NCI-H1048 (cell line): ENCODE results near the gene NTF3.

Experiments used
- DNase-seq: peaks from one replicate; lab custom pipeline; 2025; lab: John Stamatoyannopoulos, UW

NTF3 gene

GRCh38 chr12:5511256-5511643, 79.3 kb downstream of the NTF3 start:
- no peak for DNase-seq

- no peak for DNase-seq
Observed at GRCh38 chr12:5511644-5512600, 80.0 kb downstream of the NTF3 start.

- no peak for DNase-seq
Observed at GRCh38 chr12:5512601-5512970, 80.7 kb downstream of the NTF3 start.

- no peak for DNase-seq
Observed at GRCh38 chr12:5513406-5513805, 81.5 kb downstream of the NTF3 start.

- DNase-seq = no peak
Observed at GRCh38 chr12:5514016-5514415, 82.1 kb downstream of the NTF3 start.

- no peak for DNase-seq
Observed at GRCh38 chr12:5514545-5514944, 82.6 kb downstream of the NTF3 start.

GRCh38 chr12:5515458-5515857, 83.5 kb downstream of the NTF3 start:
- DNase-seq = no peak

GRCh38 chr12:5516371-5517241, 84.7 kb downstream of the NTF3 start:
- DNase-seq = no peak

- no peak for DNase-seq
Observed at GRCh38 chr12:5518584-5519365, 86.9 kb downstream of the NTF3 start.

- no peak for DNase-seq
Observed at GRCh38 chr12:5520037-5520436, 88.1 kb downstream of the NTF3 start.

GRCh38 chr12:5520831-5521230, 88.9 kb downstream of the NTF3 start:
- DNase-seq = no peak

- DNase-seq = no peak
Observed at GRCh38 chr12:5521456-5522325, 89.8 kb downstream of the NTF3 start.

GRCh38 chr12:5522432-5523335, 90.8 kb downstream of the NTF3 start:
- DNase-seq = no peak

- no peak for DNase-seq
Observed at GRCh38 chr12:5523396-5524115, 91.6 kb downstream of the NTF3 start.

GRCh38 chr12:5524116-5524768, 92.3 kb downstream of the NTF3 start:
- DNase-seq = no peak

GRCh38 chr12:5524769-5525436, 93.0 kb downstream of the NTF3 start:
- no peak for DNase-seq

- DNase-seq = no peak
Observed at GRCh38 chr12:5525783-5526367, 94.0 kb downstream of the NTF3 start.

- no peak for DNase-seq
Observed at GRCh38 chr12:5533368-5533767, 101.5 kb downstream of the NTF3 start.
